Measurements from ENCODE around the gene CLEC9A. TPM values are rescaled to one million over a fixed set of nuclear protein-coding genes. Genes with fewer than 3 reads are reported as not detected.

CLEC9A gene
- total RNA-seq, 2 experiments from 2014 or later: not detected

DNA sequence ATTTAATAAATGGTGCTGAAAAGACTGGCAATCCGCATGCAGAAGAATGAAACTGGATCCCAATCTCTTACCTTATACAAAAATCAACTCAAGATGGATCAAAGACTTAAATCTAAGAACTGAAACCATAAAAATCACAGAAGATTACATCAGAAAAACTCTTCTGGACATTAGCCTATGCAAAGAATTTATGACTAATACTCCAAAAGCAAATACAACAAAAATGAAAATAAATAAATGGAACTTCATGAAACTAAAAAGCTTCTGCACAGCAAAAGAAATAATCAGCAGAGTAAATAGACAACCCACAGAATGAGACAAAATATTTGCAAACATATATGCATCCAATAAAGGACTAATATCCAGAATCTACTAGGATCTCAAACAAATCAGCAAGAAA lies 82.6 kb downstream of the CLEC9A start:
- BruUV-seq (replicated peaks): no TSS peak
- POLR2A ChIA-PET: interaction anchor here (0.6 kb wide), 1 partner anchor 560 kb away, joined by 3 read pairs; no protein-coding TSS in a partner anchor
- no peaks in the 10 kb centered on the region for H4K20me1 ChIP-seq (ENCODE audit: insufficient read depth, low read length)
- H3K4me3 ChIP-seq (ENCODE audit: low read depth, low read length, poor library complexity, severe bottlenecking): no peak overlapping the region
- H3K9me3 ChIP-seq (ENCODE audit: low read length): no peaks in the 10 kb centered on the region
- no peak overlapping the region for H3K27ac ChIP-seq (ENCODE audit: low read depth, low read length, poor library complexity, severe bottlenecking)
- no peaks in the 10 kb centered on the region for H3K9me2 ChIP-seq (ENCODE audit: insufficient read depth, low read length)
- H3K4me2 ChIP-seq (ENCODE audit: low read length): no peak overlapping the region
- H2AFZ ChIP-seq (ENCODE audit: low read length): no peak overlapping the region
- no peaks in the 10 kb centered on the region for H3K79me2 ChIP-seq (ENCODE audit: insufficient read depth, low read depth, low read length)
- intact Hi-C loops (cut with micrococcal nuclease; ENCODE audit: unreplicated experiment): no loop called here
- TF ChIP-seq EZH2phosphoT487 (IDR thresholded peaks at IDR 0.05; ENCODE audit: borderline replicate concordance, low read depth, low read length): no peak
- TF ChIP-seq, protein P1, sequence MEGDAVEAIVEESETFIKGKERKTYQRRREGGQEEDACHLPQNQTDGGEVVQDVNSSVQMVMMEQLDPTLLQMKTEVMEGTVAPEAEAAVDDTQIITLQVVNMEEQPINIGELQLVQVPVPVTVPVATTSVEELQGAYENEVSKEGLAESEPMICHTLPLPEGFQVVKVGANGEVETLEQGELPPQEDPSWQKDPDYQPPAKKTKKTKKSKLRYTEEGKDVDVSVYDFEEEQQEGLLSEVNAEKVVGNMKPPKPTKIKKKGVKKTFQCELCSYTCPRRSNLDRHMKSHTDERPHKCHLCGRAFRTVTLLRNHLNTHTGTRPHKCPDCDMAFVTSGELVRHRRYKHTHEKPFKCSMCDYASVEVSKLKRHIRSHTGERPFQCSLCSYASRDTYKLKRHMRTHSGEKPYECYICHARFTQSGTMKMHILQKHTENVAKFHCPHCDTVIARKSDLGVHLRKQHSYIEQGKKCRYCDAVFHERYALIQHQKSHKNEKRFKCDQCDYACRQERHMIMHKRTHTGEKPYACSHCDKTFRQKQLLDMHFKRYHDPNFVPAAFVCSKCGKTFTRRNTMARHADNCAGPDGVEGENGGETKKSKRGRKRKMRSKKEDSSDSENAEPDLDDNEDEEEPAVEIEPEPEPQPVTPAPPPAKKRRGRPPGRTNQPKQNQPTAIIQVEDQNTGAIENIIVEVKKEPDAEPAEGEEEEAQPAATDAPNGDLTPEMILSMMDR (conservative IDR thresholded peaks at IDR 0.05; ENCODE audit: low read length): no peak
- CTCF ChIA-PET (ENCODE audit: unreplicated experiment): no interaction called here
- H3K36me3 ChIP-seq (ENCODE audit: insufficient read depth, low read length): no peaks in the 10 kb centered on the region
- no peak for DNase-seq (ENCODE audit: low spot score)
- no peaks in the 10 kb centered on the region for H3K4me1 ChIP-seq (ENCODE audit: insufficient read depth, low read length, poor library complexity, severe bottlenecking)

DNA sequence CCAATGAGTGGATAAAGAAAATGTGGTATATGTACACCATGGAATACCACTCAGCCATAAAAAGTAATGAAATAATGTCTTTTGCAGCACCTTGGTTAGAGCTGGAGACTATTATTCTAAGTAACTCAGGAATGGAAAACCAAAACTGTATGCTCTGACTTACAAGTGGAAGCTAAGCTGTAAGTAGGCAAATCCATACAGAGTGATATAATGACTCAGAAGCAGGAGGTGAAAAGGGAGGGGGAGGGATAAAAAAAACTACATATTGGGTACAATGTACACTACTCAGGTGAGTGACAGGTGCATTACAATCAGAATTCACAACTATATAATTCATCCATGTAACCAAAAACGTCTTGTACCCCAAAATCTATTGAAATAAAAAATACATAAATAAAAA lies 83.4 kb downstream of the CLEC9A start:
- Histone ChIP-seq H3K9me3 (ENCODE audit: low read length) (no peaks in the 10 kb centered on the region), H3K4me3 (ENCODE audit: low read depth, low read length, poor library complexity, severe bottlenecking) (no peak overlapping the region), H4K20me1 (ENCODE audit: insufficient read depth, low read length) (no peaks in the 10 kb centered on the region), H3K4me1 (ENCODE audit: insufficient read depth, low read length, poor library complexity, severe bottlenecking) (no peaks in the 10 kb centered on the region), H3K27ac (ENCODE audit: low read depth, low read length, poor library complexity, severe bottlenecking) (no peak overlapping the region), H3K4me2 (ENCODE audit: low read length) (no peak overlapping the region), H2AFZ (ENCODE audit: low read length) (no peak overlapping the region), H3K36me3 (ENCODE audit: insufficient read depth, low read length) (no peaks in the 10 kb centered on the region), H3K79me2 (ENCODE audit: insufficient read depth, low read depth, low read length) (no peaks in the 10 kb centered on the region), H3K9me2 (ENCODE audit: insufficient read depth, low read length) (no peaks in the 10 kb centered on the region)
- intact Hi-C loops (cut with micrococcal nuclease; ENCODE audit: unreplicated experiment): no loop called here
- no peak for DNase-seq (ENCODE audit: low spot score)
- no TSS peak for BruUV-seq (replicated peaks)
- ChIA-PET CTCF (ENCODE audit: unreplicated experiment) (no interaction called here), POLR2A (interaction anchor here (0.5 to 0.9 kb wide), 6 partner anchors 13 to 185 kb away, joined by 3 to 4 read pairs (median 4); no protein-coding TSS in a partner anchor)
- no peak for TF ChIP-seq EZH2phosphoT487 (IDR thresholded peaks at IDR 0.05; ENCODE audit: borderline replicate concordance, low read depth, low read length)
- TF ChIP-seq, protein P1 (conservative IDR thresholded peaks at IDR 0.05; ENCODE audit: low read length): no peak

DNA sequence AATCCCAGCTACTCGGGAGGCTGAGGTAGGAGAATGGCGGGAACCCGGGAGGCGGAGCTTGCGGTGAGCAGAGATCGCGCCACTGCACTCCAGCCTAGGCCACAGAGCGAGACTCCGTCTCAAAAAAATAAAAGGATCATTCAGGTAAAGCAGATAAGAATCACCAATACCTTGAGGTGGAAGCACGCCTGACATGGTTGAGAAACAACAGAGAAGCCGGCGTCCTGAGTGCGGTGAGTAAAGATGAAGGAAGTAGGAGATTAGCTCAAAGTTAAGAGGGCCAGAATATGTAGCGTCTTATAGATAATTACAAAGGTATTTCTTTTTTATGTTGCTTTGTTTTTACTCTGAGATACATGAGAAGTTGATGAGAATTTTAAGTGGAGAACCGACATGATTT lies 84.8 kb downstream of the CLEC9A start:
- no peak overlapping the region for H3K27ac ChIP-seq (ENCODE audit: low read depth, low read length, poor library complexity, severe bottlenecking)
- no TSS peak for BruUV-seq (replicated peaks)
- H3K4me3 ChIP-seq (ENCODE audit: low read depth, low read length, poor library complexity, severe bottlenecking): no peak overlapping the region
- no peaks in the 10 kb centered on the region for H3K79me2 ChIP-seq (ENCODE audit: insufficient read depth, low read depth, low read length)
- no peaks in the 10 kb centered on the region for H3K9me2 ChIP-seq (ENCODE audit: insufficient read depth, low read length)
- POLR2A ChIA-PET: interaction anchor here (0.7 kb wide), 1 partner anchor 17 kb away, joined by 3 read pairs; no protein-coding TSS in a partner anchor
- no peaks in the 10 kb centered on the region for H3K4me1 ChIP-seq (ENCODE audit: insufficient read depth, low read length, poor library complexity, severe bottlenecking)
- no peaks in the 10 kb centered on the region for H4K20me1 ChIP-seq (ENCODE audit: insufficient read depth, low read length)
- intact Hi-C loops (cut with micrococcal nuclease; ENCODE audit: unreplicated experiment): no loop called here
- TF ChIP-seq, protein P1 (conservative IDR thresholded peaks at IDR 0.05; ENCODE audit: low read length): no peak
- TF ChIP-seq EZH2phosphoT487 (IDR thresholded peaks at IDR 0.05; ENCODE audit: borderline replicate concordance, low read depth, low read length): no peak
- no peaks in the 10 kb centered on the region for H3K9me3 ChIP-seq (ENCODE audit: low read length)
- CTCF ChIA-PET (ENCODE audit: unreplicated experiment): no interaction called here
- no peaks in the 10 kb centered on the region for H3K36me3 ChIP-seq (ENCODE audit: insufficient read depth, low read length)
- H3K4me2 ChIP-seq (ENCODE audit: low read length): no peak overlapping the region
- H2AFZ ChIP-seq (ENCODE audit: low read length): no peak overlapping the region
- DNase-seq (ENCODE audit: low spot score): no peak

Other genes starting within 250 kb of the CLEC9A start
- gene KLRF1, start 203.2 kb upstream of the CLEC9A start, total RNA-seq (2014; rRNA removed; shearing (Covaris generic)): not detected in 2 replicates
- gene KLRF1, start 203.2 kb upstream of the CLEC9A start, total RNA-seq (2022): 0.46 TPM in 1 of 2 replicates, not detected in the other
- 2.3 and 3.1 TPM in 2 replicates for gene CLEC2B, start 161.3 kb upstream of the CLEC9A start, total RNA-seq (2014; rRNA removed; shearing (Covaris generic))
- gene CLEC2B, start 161.3 kb upstream of the CLEC9A start, total RNA-seq (2022): 1.8 and 2.2 TPM in 2 replicates
- gene KLRF2, start 149.2 kb upstream of the CLEC9A start, total RNA-seq (2014; rRNA removed; shearing (Covaris generic)): not detected in 2 replicates
- not detected in 2 replicates for gene KLRF2, start 149.2 kb upstream of the CLEC9A start, total RNA-seq (2022)
- not detected in 2 replicates for gene CLEC2A, start 98.3 kb upstream of the CLEC9A start, total RNA-seq (2014; rRNA removed; shearing (Covaris generic))
- gene CLEC2A, start 98.3 kb upstream of the CLEC9A start, total RNA-seq (2022): not detected in 2 replicates
- not detected in 2 replicates for gene CLEC12A, start 59.3 kb upstream of the CLEC9A start, total RNA-seq (2014; rRNA removed; shearing (Covaris generic))
- gene CLEC12A, start 59.3 kb upstream of the CLEC9A start, total RNA-seq (2022): not detected in 2 replicates
- not detected in 2 replicates for gene CLEC1B, start 31.6 kb upstream of the CLEC9A start, total RNA-seq (2014; rRNA removed; shearing (Covaris generic))
- not detected in 2 replicates for gene CLEC1B, start 31.6 kb upstream of the CLEC9A start, total RNA-seq (2022)
- gene CLEC12B, start 20.1 kb upstream of the CLEC9A start, total RNA-seq (2014; rRNA removed; shearing (Covaris generic)): not detected in 2 replicates
- not detected in 2 replicates for gene CLEC12B, start 20.1 kb upstream of the CLEC9A start, total RNA-seq (2022)
- gene CLEC1A, start 68.3 kb downstream of the CLEC9A start, total RNA-seq (2014; rRNA removed; shearing (Covaris generic)): not detected in 2 replicates
- not detected in 2 replicates for gene CLEC1A, start 68.3 kb downstream of the CLEC9A start, total RNA-seq (2022)
- not detected in 2 replicates for gene CLEC7A, start 99.5 kb downstream of the CLEC9A start, total RNA-seq (2014; rRNA removed; shearing (Covaris generic))
- gene CLEC7A, start 99.5 kb downstream of the CLEC9A start, total RNA-seq (2022): not detected in 2 replicates
- not detected in 2 replicates for gene OLR1, start 141.4 kb downstream of the CLEC9A start, total RNA-seq (2014; rRNA removed; shearing (Covaris generic))
- not detected in 2 replicates for gene OLR1, start 141.4 kb downstream of the CLEC9A start, total RNA-seq (2022)
- gene TMEM52B, start 148.3 kb downstream of the CLEC9A start, total RNA-seq (2014; rRNA removed; shearing (Covaris generic)): not detected in 2 replicates
- 0.21 and 0.22 TPM in 2 replicates for gene TMEM52B, start 148.3 kb downstream of the CLEC9A start, total RNA-seq (2022)
- 34.2 and 40.7 TPM in 2 replicates for gene GABARAPL1, start 182.2 kb downstream of the CLEC9A start, total RNA-seq (2014; rRNA removed; shearing (Covaris generic))
- gene GABARAPL1, start 182.2 kb downstream of the CLEC9A start, total RNA-seq (2022): 52.4 and 65.2 TPM in 2 replicates

All from OCI-LY7 (cell line).